ENCODE measurements around the gene UTS2.

Gene UTS2

GRCh38 chr1:7809742-7810141 lies 43.1 kb downstream of the UTS2 start:
- DNase-seq, result no peak

- no peak for DNase-seq
These were observed 44.5 kb downstream of the UTS2 start for GRCh38 chr1:7808253-7808844.

- no peak for DNase-seq
These were observed 47.4 kb downstream of the UTS2 start for GRCh38 chr1:7805460-7805859.

Measured in SHP77 treated with DMSO at 0.1 percent for 48 hours (cell line).